H9 (cell line): Measurements from ENCODE around the gene MACROD1. TPM values are rescaled to one million over a fixed set of nuclear protein-coding genes. Genes with fewer than 3 reads are reported as not detected.

Experiments
- DNase-seq: peaks from one replicate; pipeline ENCODE4 v3.0.0-alpha.2; 2017
- H2AFZ ChIP-seq: one replicate; pipeline ENCODE4 v1.6.1; 2013; ENCODE audit warnings: mild to moderate bottlenecking, low read length, control low read depth, moderate library complexity
- H2AK5ac ChIP-seq: 2 replicates; pipeline ENCODE4 v1.6.1; 2013; ENCODE audit warnings: low read length, control low read depth, mixed read lengths; ENCODE audit not compliant: insufficient read length
- H2BK120ac ChIP-seq: one replicate; pipeline ENCODE4 v1.6.1; 2013; ENCODE audit warnings: low read depth, mild to moderate bottlenecking, low read length, control low read depth, inconsistent platforms; ENCODE audit not compliant: poor library complexity, severe bottlenecking
- H2BK12ac ChIP-seq: 2 replicates; pipeline ENCODE4 v1.6.1; 2013; ENCODE audit warnings: low read length, control low read depth, mixed read lengths, low read depth; ENCODE audit not compliant: insufficient read length
- H2BK15ac ChIP-seq: 2 replicates; pipeline ENCODE4 v1.6.1; 2013; ENCODE audit warnings: low read depth, low read length, control low read depth
- H2BK20ac ChIP-seq: one replicate; pipeline ENCODE4 v1.6.1; 2013; ENCODE audit warnings: low read depth, mild to moderate bottlenecking, low read length, control low read depth, inconsistent platforms; ENCODE audit not compliant: poor library complexity, severe bottlenecking
- H2BK5ac ChIP-seq: 2 replicates; pipeline ENCODE4 v1.6.1; 2013; ENCODE audit warnings: low read length, control low read depth, mixed read lengths; ENCODE audit not compliant: insufficient read length
- H3K14ac ChIP-seq: 2 replicates; pipeline ENCODE4 v1.6.1; 2013; ENCODE audit warnings: low read length, control low read depth; ENCODE audit not compliant: insufficient read depth
- H3K18ac ChIP-seq: 2 replicates; pipeline ENCODE4 v1.6.1; 2013; ENCODE audit warnings: low read depth, mild to moderate bottlenecking, mixed read lengths, low read length, control low read depth; ENCODE audit not compliant: insufficient read length
- H3K23ac ChIP-seq: 2 replicates; pipeline ENCODE4 v1.6.1; 2013; ENCODE audit warnings: low read length, control low read depth, mixed read lengths, low read depth; ENCODE audit not compliant: insufficient read length
- H3K23me2 ChIP-seq: 2 replicates; pipeline ENCODE4 v1.6.1; 2013; ENCODE audit warnings: low read depth, mild to moderate bottlenecking, mixed read lengths, low read length, control low read depth; ENCODE audit not compliant: insufficient read length, poor library complexity, severe bottlenecking
- H3K27ac ChIP-seq: 2 replicates; pipeline ENCODE4 v1.5.1; 2013; ENCODE audit warnings: low read length, control low read depth, mixed read lengths, low read depth; ENCODE audit not compliant: insufficient read length
- H3K27me3 ChIP-seq: 2 replicates; pipeline ENCODE4 v1.6.1; 2013; ENCODE audit warnings: low read length, control low read depth, inconsistent platforms; ENCODE audit not compliant: insufficient read depth
- H3K4ac ChIP-seq: 2 replicates; pipeline ENCODE4 v1.6.1; 2013; ENCODE audit warnings: low read depth, mild to moderate bottlenecking, control low read depth, inconsistent platforms, low read length, moderate library complexity
- H3K4me1 ChIP-seq: 2 replicates; pipeline ENCODE4 v1.6.1; 2013; ENCODE audit warnings: low read length, control low read depth, inconsistent platforms; ENCODE audit not compliant: insufficient read depth
- H3K4me2 ChIP-seq: 2 replicates; pipeline ENCODE4 v1.6.1; 2013; ENCODE audit warnings: low read length, control low read depth, mixed read lengths; ENCODE audit not compliant: insufficient read length, insufficient read depth
- H3K56ac ChIP-seq: 2 replicates; pipeline ENCODE4 v1.6.1; 2013; ENCODE audit warnings: low read depth, mild to moderate bottlenecking, mixed read lengths, low read length, control low read depth; ENCODE audit not compliant: insufficient read length
- H3K79me1 ChIP-seq: 2 replicates; pipeline ENCODE4 v1.6.1; 2013; ENCODE audit warnings: low read depth, mild to moderate bottlenecking, moderate library complexity, low read length, control low read depth, inconsistent platforms; ENCODE audit not compliant: insufficient read depth, poor library complexity, severe bottlenecking
- H3K79me2 ChIP-seq: 2 replicates; pipeline ENCODE4 v1.6.1; 2013; ENCODE audit warnings: low read length, control low read depth, inconsistent platforms; ENCODE audit not compliant: insufficient read depth
- H3K9ac ChIP-seq: 2 replicates; pipeline ENCODE4 v1.6.1; 2013; ENCODE audit warnings: low read length, control low read depth, mixed read lengths; ENCODE audit not compliant: insufficient read length; ENCODE audit errors: extremely low read depth
- H3K9me3 ChIP-seq: one replicate; pipeline ENCODE4 v1.6.1; 2013; ENCODE audit warnings: low read depth, low read length, inconsistent platforms; ENCODE audit not compliant: control insufficient read depth
- H3T11ph ChIP-seq: one replicate; pipeline ENCODE4 v1.6.1; 2013; ENCODE audit warnings: mild to moderate bottlenecking, low read length, control low read depth, inconsistent platforms
- H4K20me1 ChIP-seq: one replicate; pipeline ENCODE4 v1.6.1; 2013; ENCODE audit not compliant: control insufficient read depth, insufficient read length, insufficient read depth
- H4K5ac ChIP-seq: 2 replicates; pipeline ENCODE4 v1.6.1; 2013; ENCODE audit warnings: low read depth, mild to moderate bottlenecking, mixed read lengths, low read length, control low read depth; ENCODE audit not compliant: insufficient read length
- H4K8ac ChIP-seq: replicated peaks from 2 replicates; pipeline ENCODE4 v1.6.1; 2013; ENCODE audit warnings: low read length, control low read depth, mixed read lengths, low read depth; ENCODE audit not compliant: insufficient read length
- H4K91ac ChIP-seq: 2 replicates; pipeline ENCODE4 v1.6.1; 2013; ENCODE audit warnings: low read depth, mild to moderate bottlenecking, moderate library complexity, mixed read lengths, low read length, control low read depth; ENCODE audit not compliant: insufficient read length
- H3K27ac Mint-ChIP-seq, 3 experiments: 2 replicates in 2 of 3; 3 replicates in 1 of 3; pipeline ENCODE4 v1.8.0; 2020 to 2021; ENCODE audit warnings: mixed read lengths in 3 of 3, mild to moderate bottlenecking in 1 of 3, moderate library complexity in 1 of 3
- H3K27me3 Mint-ChIP-seq: 2 replicates; pipeline ENCODE4 v1.8.0; 2021; ENCODE audit warnings: low read depth, mild to moderate bottlenecking, moderate library complexity, mixed read lengths
- H3K36me3 Mint-ChIP-seq, 3 experiments: 2 replicates in 2 of 3; 3 replicates in 1 of 3; pipeline ENCODE4 v1.8.0; 2020 to 2021; ENCODE audit warnings: low read depth in 3 of 3, mixed read lengths in 3 of 3; ENCODE audit not compliant: insufficient read depth in 1 of 3
- H3K4me1 Mint-ChIP-seq, 2 experiments: 2 replicates each; pipeline ENCODE4 v1.8.0; 2020; ENCODE audit warnings: mixed read lengths in 2 of 2
- H3K4me3 Mint-ChIP-seq, 2 experiments: 2 replicates in 1 of 2; 3 replicates in 1 of 2; pipeline ENCODE4 v1.8.0; 2020 to 2021; ENCODE audit warnings: mild to moderate bottlenecking in 2 of 2, mixed read lengths in 2 of 2, moderate library complexity in 1 of 2
- H3K9me3 Mint-ChIP-seq, 2 experiments: 2 replicates in 1 of 2; 3 replicates in 1 of 2; pipeline ENCODE4 v1.8.0; 2020; ENCODE audit warnings: mild to moderate bottlenecking in 2 of 2, mixed read lengths in 2 of 2, moderate library complexity in 1 of 2
- CTCF ChIP-seq: fragments of 200-600 bp; sonication (generic); conservative IDR thresholded peaks from 3 replicates; pipeline ENCODE4 v1.8.0; 2021; ENCODE audit warnings: antibody characterized with exemption, mild to moderate bottlenecking
- WGBS: extraction: QIAGEN DNeasy Blood & Tissue Kit; methylation state at CpG from one replicate; pipeline ENCODE4 v1.1.7; 2013; ENCODE audit warnings: missing lambda C conversion rate, low lambda C conversion rate, mixed read lengths; ENCODE audit not compliant: insufficient read length; ENCODE audit errors: extremely low coverage; 5-methylcytosine and 5-hydroxymethylcytosine counted together
- total RNA-seq: library from RNA; stranded (reverse); gene quantifications from 2 replicates; pipeline ENCODE4 v1.2.1, GENCODE V29; 2021

Gene MACROD1
- total RNA-seq, 1 experiment from 2014 or later: 21.2 TPM

- Histone ChIP-seq H3K23ac (no peak overlapping the region), H3K14ac (no peak overlapping the region), H2AFZ (no peak overlapping the region), H3K79me1 (no peaks in the 10 kb centered on the region), H3T11ph (no peak overlapping the region), H4K91ac (no peak overlapping the region), H3K4me2 (no peak overlapping the region), H4K5ac (no peak overlapping the region), H3K23me2 (no peaks in the 10 kb centered on the region), H3K4me1 (no peaks in the 10 kb centered on the region), H4K8ac (no peak overlapping the region), H3K9ac (no peak overlapping the region), H2AK5ac (no peak overlapping the region), H3K56ac (no peak overlapping the region), H3K9me3 (no peaks in the 10 kb centered on the region), H4K20me1 (no peaks in the 10 kb centered on the region), H2BK12ac (no peak overlapping the region), H3K79me2 (no peaks in the 10 kb centered on the region), H3K27me3 (peaks cover 13% of the 10 kb centered on the region; the same call in 1 of the 2 replicates), H2BK120ac (no peak overlapping the region), H2BK5ac (no peak overlapping the region), H2BK20ac (no peak overlapping the region), H2BK15ac (no peak overlapping the region), H3K27ac (no peak overlapping the region), H3K4ac (no peak overlapping the region), H3K18ac (no peak overlapping the region)
- no peak for DNase-seq
- Mint-ChIP-seq H3K4me1 (peaks cover 2% of the 10 kb centered on the region in 2 experiments; a peak in 3 of 4 replicates), H3K4me3 (no peak overlapping the region; a peak in 1 of 5 replicates), H3K27me3 (peaks cover 80% of the 10 kb centered on the region), H3K27ac (no peak overlapping the region; a peak in 1 of 7 replicates), H3K9me3 (peaks cover 9 to 14% of the 10 kb centered on the region in 2 experiments; a peak in 3 of 5 replicates), H3K36me3 (peaks cover 2 to 10% (median 4%) of the 10 kb centered on the region in 3 experiments; a peak in 5 of 7 replicates)
- WGBS: no CpG with 5 or more reads among the region's 16 CpGs
- no peak for TF ChIP-seq CTCF
These were observed 152.6 kb downstream of the MACROD1 start for GRCh38 chr11:64013141-64013896.
